ENCODE measurements around the gene HOMER1. TPM values are rescaled to one million over a fixed set of nuclear protein-coding genes. Genes with fewer than 3 reads are reported as not detected.

The HOMER1 gene
- polyA plus RNA-seq, 1 donor = 30.0 TPM

DNA sequence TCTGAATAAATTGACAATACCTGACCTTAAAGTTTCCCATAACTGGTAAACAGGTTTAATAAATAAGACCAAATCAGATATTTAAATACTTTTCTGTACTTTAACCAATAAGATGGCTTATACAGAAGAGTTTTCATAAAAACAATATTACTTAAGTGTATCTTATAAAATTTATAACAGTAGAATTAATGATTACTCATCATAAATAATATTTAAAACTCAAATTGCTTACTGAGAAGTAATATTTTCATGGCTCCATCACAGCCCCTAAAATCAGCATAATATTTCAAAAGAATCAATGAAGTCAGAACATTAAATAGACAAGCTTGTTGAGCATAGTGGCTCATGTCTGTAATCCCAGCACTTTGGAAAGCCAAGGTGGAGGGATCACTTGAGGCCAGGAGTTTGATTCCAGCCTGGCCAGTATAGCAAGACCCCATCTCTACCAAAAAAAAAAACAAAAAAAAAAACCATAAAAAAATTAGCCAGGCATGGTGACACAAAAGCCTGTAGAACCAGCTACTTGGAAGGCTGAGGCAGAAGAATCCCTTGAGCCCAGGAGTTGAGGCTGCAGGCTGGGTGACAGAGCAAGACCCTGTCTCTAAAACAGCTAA, 23.5 kb downstream of the HOMER1 start:
- no peak for DNase-seq

- DNase-seq = no peak
Measured at GRCh38 chr5:79489773-79490172, 24.2 kb downstream of the HOMER1 start.

DNA sequence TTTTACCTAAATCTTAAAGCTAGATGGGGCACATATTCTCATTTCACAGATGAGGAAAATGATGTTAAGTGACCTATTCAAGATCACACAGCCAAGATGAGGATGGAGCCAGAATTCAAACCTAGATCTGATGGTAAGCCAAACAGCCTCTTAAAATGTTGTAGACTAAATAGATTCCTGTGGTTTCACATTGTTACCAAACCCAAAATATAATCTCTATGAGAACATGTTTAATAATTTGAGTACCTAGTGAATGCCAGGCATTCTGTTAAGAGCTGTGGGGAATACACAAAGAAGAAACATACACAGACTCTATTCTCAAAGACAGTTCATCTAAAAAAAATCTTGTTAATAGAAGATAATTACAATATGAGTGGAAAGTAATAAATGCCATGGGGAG, 25.2 kb downstream of the HOMER1 start:
- DNase-seq = no peak

DNA sequence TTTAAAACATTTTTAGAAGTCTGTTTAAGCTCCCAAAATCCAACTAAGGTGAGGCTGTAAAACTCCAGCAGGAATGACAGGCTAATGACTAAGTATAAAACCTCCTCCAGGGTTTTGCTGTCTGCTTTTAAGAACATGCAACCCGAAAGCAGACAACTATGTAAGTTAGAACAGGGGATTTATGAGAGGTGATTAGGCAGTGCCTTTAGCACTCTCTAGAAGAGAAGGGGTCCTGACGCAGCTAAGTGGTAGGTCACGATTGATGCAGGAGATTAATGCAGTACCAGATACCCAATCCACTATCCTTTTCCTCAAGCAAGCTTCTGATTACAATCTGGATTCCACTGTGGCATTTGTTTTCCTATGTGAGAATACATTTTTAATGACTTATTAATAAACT, 25.9 kb downstream of the HOMER1 start:
- DNase-seq = no peak

DNA sequence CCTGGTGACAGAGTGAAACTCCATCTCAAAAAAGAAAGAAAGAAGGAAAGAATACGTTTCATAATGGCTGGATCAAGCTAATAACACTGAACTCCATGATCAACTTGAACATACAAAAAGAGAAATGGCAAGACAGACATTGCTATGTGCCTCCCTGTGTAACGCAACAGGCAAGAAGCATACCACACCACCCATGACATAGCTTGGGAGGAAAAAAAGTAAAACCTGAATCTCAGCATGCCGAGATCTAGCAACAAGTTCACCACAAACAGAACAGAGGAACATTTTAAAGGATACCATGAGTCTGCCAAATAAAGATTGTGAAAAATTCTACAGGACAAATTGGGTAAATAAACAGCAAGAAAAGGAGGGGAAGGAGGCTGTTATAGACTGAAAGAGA, 26.7 kb downstream of the HOMER1 start:
- DNase-seq = no peak

DNA sequence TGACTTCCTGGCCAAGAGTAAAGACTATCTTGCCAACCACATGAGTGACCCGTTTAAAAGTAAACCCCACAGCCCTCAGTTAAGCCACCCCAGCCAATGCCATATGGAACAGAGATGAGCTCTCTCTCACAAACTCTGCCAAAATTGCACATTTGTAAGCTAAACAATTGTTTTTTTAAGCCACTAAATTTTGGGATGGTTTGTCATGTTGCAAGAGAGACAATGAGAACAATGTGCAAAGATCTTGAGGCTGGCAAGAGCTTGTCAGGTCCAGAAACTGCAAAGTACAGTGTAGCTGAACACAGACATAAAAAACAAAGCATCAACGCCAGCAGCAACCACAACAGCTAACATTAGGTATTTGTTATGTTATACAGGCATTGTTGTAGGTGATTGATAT, 27.8 kb downstream of the HOMER1 start:
- DNase-seq = no peak

DNA sequence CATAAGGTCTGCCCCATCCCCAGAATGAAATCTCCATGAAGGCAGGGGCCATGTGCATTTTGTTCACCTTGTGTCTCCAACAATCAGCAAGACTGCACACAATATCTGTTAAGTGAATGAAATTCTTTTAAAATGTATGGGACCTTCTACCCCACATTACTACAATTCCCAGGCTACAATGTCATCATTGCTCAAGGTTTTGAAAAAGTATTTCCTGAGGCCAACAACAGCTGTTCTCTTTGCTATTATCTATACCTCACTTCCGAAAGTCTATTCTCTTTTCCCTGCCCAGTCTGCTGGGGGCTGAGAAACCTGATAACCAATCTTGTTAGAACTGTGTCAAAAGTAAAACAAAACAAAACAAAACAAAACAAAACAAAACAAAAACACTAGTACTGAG, 29.2 kb downstream of the HOMER1 start:
- no peak for DNase-seq

DNA sequence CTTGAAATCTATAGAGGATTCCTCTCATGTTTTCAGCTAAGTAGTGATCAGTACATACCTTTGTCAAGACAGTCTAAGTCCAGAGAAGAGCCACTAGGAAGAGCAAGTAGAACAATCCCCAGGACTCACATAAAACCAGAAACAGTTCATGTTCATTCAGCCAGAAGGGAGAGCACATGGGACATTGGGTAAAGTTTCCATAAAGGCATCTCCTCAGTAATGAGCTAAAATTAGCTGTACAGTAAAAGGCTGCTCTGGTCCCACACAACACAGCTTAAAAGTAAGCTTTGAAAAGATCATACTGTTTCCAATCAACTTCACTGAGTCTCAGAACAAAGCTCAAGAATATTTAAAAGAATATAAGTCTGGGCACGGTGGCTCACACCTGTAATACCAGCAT, 32.4 kb downstream of the HOMER1 start:
- no peak for DNase-seq

GRCh38 chr5:79480991-79481390, 32.9 kb downstream of the HOMER1 start:
- DNase-seq = no peak

DNA sequence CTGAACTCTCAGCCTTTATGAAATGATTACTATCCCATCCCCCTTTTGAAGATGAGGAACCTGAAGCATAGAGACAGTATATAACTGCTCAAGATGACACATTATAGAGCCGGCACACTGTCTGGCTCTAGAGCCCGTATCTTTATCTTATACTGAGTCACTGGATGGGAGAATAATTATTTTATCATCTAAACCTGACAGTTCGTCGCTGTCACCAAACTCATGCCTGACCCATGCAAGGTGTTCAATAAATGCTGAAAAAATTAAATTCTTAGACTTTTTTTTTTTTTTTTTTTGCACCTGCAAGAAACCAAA, 38.8 kb downstream of the HOMER1 start:
- DNase-seq = no peak

DNA sequence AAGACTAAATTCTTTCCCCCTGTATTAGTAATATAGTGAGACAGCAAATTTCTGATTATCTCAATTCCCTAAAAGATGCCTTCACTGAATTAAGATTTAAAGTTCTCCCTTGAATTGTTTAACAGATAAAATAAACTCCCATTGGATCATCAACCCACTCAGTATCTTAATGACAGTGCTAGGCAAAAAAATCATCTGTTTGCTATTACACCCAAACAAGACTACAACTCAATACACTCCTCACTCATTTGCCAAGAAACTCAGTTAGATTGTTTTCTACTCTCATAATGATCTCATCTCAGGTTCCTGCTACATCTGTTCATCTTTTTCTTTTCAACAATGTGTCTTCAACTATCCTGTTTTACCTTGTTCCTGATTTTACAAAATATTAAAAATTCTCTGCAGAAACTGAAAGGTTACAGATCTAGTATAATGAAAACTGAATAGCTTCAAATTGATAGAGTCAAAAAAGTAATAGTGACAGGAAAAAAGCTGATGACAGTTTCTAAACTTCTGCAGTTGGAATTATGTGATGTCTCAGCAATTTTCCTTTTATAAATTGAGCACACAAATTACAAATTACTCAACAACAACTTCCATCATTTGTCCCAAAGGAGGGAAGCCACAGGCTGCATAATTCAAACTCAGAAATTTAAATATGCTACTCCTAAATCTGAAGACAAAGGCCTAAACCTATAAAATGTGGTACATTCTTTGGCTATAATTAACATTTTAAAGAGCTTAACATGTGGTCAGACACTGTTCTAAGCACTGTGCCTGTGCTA, 39.4 kb downstream of the HOMER1 start:
- no peak for DNase-seq

GRCh38 chr5:79471556-79471955, 42.4 kb downstream of the HOMER1 start:
- no peak for DNase-seq

DNA sequence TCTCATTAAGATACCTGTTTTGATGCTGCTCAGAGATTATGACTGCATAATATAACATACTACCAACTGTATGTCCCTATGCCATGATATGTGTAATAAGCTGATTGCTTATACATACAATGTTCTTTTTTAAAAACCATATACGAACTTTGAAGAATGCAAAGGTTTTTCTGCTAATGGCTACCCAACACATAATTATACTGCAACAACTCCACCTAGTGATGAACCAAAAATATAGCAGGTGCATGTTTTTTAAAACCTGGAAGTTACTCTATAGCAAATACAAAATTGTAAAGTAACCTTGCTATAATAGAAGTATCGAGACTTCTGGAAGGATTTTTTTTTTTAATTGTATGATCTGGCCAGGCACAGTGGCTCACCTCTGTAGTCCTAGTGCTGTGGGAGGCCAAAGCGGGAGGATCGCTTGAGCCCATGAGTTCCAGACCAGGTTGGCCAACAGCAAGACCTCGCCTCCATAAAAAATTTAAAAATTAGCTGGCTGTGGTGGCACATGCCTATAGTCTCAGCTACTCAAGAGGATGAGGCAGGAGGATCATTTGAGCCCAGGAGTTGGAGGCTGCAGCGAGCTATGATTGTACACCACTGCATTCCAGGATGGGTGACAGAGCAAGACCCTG, 49.1 kb downstream of the HOMER1 start:
- peak; percentile 15 for DNase-seq

- DNase-seq = no peak
Measured at GRCh38 chr5:79464278-79464677, 49.7 kb downstream of the HOMER1 start.

GRCh38 chr5:79459626-79460025, 54.3 kb downstream of the HOMER1 start:
- no peak for DNase-seq

GRCh38 chr5:79456890-79457583, 56.9 kb downstream of the HOMER1 start:
- DNase-seq = no peak

GRCh38 chr5:79456400-79456799, 57.5 kb downstream of the HOMER1 start:
- no peak for DNase-seq

- no peak for DNase-seq
Measured at GRCh38 chr5:79454043-79454442, 59.9 kb downstream of the HOMER1 start.

GRCh38 chr5:79448336-79448735, 65.6 kb downstream of the HOMER1 start:
- DNase-seq = no peak

- DNase-seq = no peak
Measured at GRCh38 chr5:79436821-79437220, 77.1 kb downstream of the HOMER1 start.

DNA sequence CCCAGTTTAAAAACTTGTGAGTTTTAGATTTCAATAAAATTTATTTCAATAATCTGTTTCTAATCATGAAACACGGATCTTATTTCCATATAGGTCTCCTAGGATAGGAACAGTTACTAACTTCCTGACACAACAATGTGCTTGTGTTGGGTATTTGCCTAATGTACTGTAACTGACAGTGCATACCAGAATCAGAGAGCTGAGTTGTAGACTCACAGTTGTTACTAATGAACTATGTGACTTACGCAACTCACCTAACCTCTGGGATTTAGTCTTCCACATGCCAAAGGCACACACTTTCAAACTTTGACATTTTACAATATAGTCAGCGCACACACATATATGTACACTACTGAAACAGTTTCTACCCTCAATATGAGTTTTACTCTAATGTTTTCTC, 77.7 kb downstream of the HOMER1 start:
- DNase-seq = no peak

GRCh38 chr5:79430196-79430595, 83.7 kb downstream of the HOMER1 start:
- DNase-seq = no peak

GRCh38 chr5:79423296-79423695, 90.6 kb downstream of the HOMER1 start:
- DNase-seq = no peak
